ENCODE measurements around the gene MYH11. TPM values are rescaled to one million over a fixed set of nuclear protein-coding genes. Genes with fewer than 3 reads are reported as not detected.

The MYH11 gene
- polyA plus RNA-seq, 3 donors, result 0.06 TPM; not detected in 2

- H3K4me1 Mint-ChIP-seq, result peaks cover 39% of the 10 kb centered on the region
- H3K27me3 Mint-ChIP-seq (ENCODE audit: low read depth in 3 of 3), result no peaks in the 10 kb centered on the region
- H3K9me3 Mint-ChIP-seq, result peaks cover 0 to 2% (median 0%) of the 10 kb centered on the region in 7 donors
- Histone ChIP-seq H3K9ac (ENCODE audit: insufficient read depth, low read length, poor library complexity, severe bottlenecking) (no peak overlapping the region), H3K27me3 (ENCODE audit: control insufficient read depth in 2 of 2, insufficient read depth in 2 of 2, low read length in 2 of 2) (no peaks in the 10 kb centered on the region), H2AFZ (ENCODE audit: insufficient read depth, low read depth, low read length, poor library complexity, severe bottlenecking) (no peak overlapping the region), H3K79me2 (ENCODE audit: insufficient read depth, low read length) (no peaks in the 10 kb centered on the region), H4K20me1 (ENCODE audit: insufficient read depth, low read length) (no peaks in the 10 kb centered on the region), H3K36me3 (replicated peaks in 1 of 2; ENCODE audit: control insufficient read depth in 1 of 2, insufficient read depth in 2 of 2, low read length in 2 of 2) (no peaks in the 10 kb centered on the region), H3K27ac (ENCODE audit: low read depth in 1 of 2, low read length in 2 of 2) (no peak overlapping the region), H3K9me3 (replicated peaks in 1 of 2; ENCODE audit: control insufficient read depth in 1 of 2, insufficient read depth in 1 of 2, low read length in 2 of 2) (no peaks in the 10 kb centered on the region), H3K4me3 (replicated peaks in 1 of 3; ENCODE audit: low read depth in 2 of 3, low read length in 3 of 3) (no peak overlapping the region), H3K4me2 (replicated peaks; ENCODE audit: extremely low read depth, low read length, poor library complexity, severe bottlenecking) (no peak overlapping the region), H3K4me1 (ENCODE audit: control insufficient read depth in 1 of 2, insufficient read depth in 2 of 2, low read length in 2 of 2) (peaks cover 32 to 38% of the 10 kb centered on the region in 2 donors)
- WGBS (ENCODE audit: insufficient coverage), result 75% methylated on average over 4 of the region's 6 CpGs
- H3K36me3 Mint-ChIP-seq, result no peaks in the 10 kb centered on the region
- no peak overlapping the region for H3K27ac Mint-ChIP-seq
- TF ChIP-seq CTCF (IDR thresholded peaks at IDR 0.05), result no peak
- H3K4me3 Mint-ChIP-seq, result no peak overlapping the region
- no peak for DNase-seq
- intact Hi-C loops (cut with micrococcal nuclease), result no loop called here
These were observed 20.8 kb downstream of the MYH11 start for GRCh38 chr16:15836074-15836473.

GRCh38 chr16:15835136-15835878 is 21.5 kb downstream of the MYH11 start:
- H3K79me2 ChIP-seq (ENCODE audit: insufficient read depth, low read length), result no peaks in the 10 kb centered on the region
- no peak overlapping the region for H3K27ac Mint-ChIP-seq

More at GRCh38 chr16:15835136-15835878, 21.5 kb downstream of the MYH11 start:
- Mint-ChIP-seq H3K4me3 (no peak overlapping the region), H3K9me3 (peaks cover 0 to 2% (median 0%) of the 10 kb centered on the region in 7 donors), H3K27me3 (ENCODE audit: low read depth in 3 of 3) (no peaks in the 10 kb centered on the region), H3K4me1 (peaks cover 39% of the 10 kb centered on the region), H3K36me3 (no peaks in the 10 kb centered on the region)
- H3K9me3 ChIP-seq (replicated peaks in 1 of 2; ENCODE audit: control insufficient read depth in 1 of 2, insufficient read depth in 1 of 2, low read length in 2 of 2), result no peaks in the 10 kb centered on the region
- no peaks in the 10 kb centered on the region for H3K27me3 ChIP-seq (ENCODE audit: control insufficient read depth in 2 of 2, insufficient read depth in 2 of 2, low read length in 2 of 2)
- H3K4me1 ChIP-seq (ENCODE audit: control insufficient read depth in 1 of 2, insufficient read depth in 2 of 2, low read length in 2 of 2), result peaks cover 37 to 43% of the 10 kb centered on the region in 2 donors
- no peak overlapping the region for H3K27ac ChIP-seq (ENCODE audit: low read depth in 1 of 2, low read length in 2 of 2)
- H3K9ac ChIP-seq (ENCODE audit: insufficient read depth, low read length, poor library complexity, severe bottlenecking), result no peak overlapping the region
- H2AFZ ChIP-seq (ENCODE audit: insufficient read depth, low read depth, low read length, poor library complexity, severe bottlenecking), result no peak overlapping the region
- H4K20me1 ChIP-seq (ENCODE audit: insufficient read depth, low read length), result no peaks in the 10 kb centered on the region
- no peaks in the 10 kb centered on the region for H3K36me3 ChIP-seq (replicated peaks in 1 of 2; ENCODE audit: control insufficient read depth in 1 of 2, insufficient read depth in 2 of 2, low read length in 2 of 2)
- H3K4me3 ChIP-seq (replicated peaks in 1 of 3; ENCODE audit: low read depth in 2 of 3, low read length in 3 of 3), result no peak overlapping the region
- no peak overlapping the region for H3K4me2 ChIP-seq (replicated peaks; ENCODE audit: extremely low read depth, low read length, poor library complexity, severe bottlenecking)
- no peak for TF ChIP-seq CTCF (IDR thresholded peaks at IDR 0.05)
- intact Hi-C loops (cut with micrococcal nuclease), result no loop called here
- DNase-seq, result no peak
- WGBS (ENCODE audit: insufficient coverage), result no CpG with 5 or more reads among the region's 2 CpGs
